NCI-H345 treated with DMSO at 0.1 percent for 48 hours (cell line): ENCODE measurements around the gene GPSM1.

Experiments
- DNase-seq: peaks from one replicate; lab custom pipeline; 2025; ENCODE audit not compliant: unreplicated experiment; lab: John Stamatoyannopoulos, UW

Gene GPSM1, protein sequence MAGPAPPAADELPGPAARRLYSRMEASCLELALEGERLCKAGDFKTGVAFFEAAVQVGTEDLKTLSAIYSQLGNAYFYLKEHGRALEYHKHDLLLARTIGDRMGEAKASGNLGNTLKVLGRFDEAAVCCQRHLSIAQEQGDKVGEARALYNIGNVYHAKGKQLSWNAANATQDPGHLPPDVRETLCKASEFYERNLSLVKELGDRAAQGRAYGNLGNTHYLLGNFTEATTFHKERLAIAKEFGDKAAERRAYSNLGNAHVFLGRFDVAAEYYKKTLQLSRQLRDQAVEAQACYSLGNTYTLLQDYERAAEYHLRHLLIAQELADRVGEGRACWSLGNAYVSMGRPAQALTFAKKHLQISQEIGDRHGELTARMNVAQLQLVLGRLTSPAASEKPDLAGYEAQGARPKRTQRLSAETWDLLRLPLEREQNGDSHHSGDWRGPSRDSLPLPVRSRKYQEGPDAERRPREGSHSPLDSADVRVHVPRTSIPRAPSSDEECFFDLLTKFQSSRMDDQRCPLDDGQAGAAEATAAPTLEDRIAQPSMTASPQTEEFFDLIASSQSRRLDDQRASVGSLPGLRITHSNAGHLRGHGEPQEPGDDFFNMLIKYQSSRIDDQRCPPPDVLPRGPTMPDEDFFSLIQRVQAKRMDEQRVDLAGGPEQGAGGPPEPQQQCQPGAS

DNA sequence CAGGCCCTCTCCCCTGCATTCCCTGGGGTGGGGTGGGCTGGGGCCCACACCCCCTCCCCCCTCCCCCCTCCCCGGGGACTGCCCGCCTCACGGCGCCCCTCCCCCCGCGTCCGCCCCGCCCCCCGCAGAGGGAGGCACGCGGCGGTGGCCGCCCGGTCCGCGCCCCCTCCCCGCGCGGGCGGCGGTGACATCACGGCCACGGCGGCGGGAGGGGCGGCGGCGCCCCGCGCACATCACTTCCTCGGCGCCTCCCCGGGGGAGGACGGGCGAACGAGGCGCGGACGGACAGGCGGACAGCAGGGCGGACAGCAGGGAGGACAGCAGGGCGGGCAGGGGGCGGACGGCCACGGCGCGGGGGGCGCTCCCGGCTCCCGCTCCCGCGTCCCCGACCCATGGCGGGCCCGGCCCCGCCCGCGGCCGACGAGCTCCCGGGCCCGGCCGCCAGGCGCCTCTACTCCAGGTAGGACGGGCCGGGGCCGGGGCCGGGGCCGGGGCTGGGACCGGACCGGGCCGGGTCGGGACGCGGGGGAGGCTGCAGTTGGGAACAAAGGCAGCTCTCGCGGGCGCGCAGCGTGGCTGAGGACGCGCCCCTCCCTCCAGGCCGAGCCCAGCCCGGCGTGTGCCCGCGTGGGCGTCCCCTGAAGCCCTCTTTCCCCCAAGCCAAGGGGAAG, at the start of gene GPSM1:
Gene GPSM1, plus strand, starts transcription at position 236 of the 671 bp plus-strand sequence. Its CDS starts 157 bp downstream, at position 393.
- no peak for DNase-seq

DNA sequence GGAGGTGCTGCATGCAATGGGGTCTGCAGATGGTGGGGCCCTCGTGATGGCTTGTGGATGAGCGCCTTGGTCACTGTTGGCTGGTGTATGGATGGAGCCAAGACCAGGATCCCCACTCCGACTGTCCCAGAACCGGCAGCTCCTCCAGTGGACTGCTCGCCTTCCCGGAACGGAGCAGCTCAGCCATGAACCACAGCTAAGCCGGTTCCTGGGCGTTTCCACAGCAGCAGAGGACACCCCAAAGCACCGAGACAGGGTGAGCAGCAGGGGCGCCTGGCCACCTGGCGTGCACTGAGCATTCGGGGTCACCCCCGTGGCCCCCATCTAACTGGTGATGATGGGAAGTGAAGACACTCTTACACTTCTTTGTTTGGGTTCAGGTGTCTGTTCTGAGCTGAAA, 49.6 kb upstream of the GPSM1 start:
- DNase-seq: no peak

DNA sequence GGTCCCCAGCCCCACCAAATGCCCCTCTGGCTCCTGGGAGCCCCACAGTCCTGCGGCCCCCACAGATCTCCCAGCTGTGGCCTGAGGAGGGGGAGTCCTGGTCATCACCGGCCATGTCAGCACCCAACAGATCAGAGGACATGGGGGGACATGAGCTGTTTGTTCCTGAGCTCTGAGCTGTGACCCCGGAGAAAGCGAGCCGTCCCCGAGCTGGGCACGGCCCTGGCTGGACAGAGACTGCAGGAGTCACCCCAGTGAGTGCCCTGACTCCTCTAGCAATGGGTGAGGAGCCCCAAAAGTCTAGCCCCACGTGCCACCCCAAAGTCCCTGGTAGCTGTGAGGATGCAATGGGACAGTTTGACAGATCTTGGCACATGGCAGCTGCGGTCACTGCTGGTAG, 49.1 kb upstream of the GPSM1 start:
- no peak for DNase-seq

DNA sequence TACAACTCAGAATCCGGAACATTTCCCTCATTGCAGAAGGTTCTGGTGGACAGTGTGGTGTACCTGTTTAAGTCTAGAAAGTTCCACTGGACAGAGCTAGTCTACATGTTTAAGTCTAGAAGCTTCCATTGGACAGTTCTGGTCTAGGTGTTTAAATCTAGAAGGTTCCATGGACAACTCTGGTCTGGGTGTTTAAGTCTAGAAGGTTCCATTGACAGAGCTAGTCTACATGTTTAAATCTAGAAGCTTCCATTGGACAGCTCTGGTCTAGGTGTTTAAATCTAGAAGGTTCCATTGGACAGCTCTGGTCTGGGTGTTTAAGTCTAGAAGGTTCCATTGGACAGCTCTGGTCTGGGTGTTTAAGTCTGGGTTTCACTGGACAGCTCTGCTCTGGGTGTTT, 48.4 kb upstream of the GPSM1 start:
- no peak for DNase-seq

DNA sequence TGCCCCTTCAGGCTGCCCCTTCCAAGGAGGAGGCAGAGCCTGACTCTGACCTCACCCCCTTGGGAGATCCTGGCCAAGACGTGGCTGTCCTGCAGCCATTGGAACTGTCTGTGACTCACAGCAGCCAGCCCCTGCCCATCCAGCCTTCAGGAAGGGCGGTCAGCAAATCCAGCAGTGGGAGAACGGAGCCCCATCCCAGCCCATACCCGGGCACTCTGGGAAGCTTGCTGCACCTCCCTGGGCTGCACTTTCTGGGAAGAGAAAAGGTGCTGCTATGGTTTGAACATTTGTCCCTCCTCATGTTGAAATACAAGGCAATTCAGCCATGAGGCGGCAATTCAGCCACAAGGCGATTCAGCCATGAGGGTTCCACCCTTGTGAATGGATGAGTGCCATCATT, 47.9 kb upstream of the GPSM1 start:
- DNase-seq: no peak

DNA sequence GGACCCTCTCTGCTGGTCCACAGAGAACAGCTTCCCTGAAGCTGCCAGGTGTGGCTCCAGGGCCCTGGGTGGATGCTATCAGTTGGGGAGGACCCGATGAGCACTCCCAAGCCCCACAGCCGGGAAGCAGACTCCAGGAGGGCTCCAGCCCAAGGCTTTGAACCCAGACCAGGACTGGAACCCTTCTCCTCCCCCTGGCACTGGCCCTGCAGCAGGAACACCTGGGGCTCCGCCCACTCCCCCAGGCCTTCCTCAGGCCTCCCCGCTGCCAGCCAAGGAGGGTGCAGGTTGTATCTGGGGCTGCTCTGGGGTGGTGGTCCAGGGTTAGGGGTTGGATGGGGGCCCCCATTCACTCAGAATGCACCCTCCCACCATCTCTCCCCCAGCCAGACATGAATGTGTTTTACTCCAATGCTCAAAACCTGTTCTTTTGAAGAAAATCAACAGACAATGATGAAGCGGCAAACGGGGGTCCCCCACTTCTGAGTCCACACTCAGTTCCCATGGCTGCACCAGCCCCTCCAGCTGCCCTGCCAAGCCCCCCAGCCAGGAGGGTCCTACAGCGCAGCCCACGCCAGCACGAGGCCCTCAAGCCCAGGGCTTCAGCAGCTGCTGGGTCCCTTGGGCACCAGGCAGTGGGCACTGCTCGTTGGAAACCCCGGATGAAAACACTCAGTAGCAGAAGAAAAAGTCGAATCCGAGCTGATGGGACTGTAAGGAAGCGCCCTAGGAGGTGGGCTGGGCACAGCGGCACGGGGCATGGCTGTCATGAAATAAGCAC, 46.6 kb upstream of the GPSM1 start:
- no peak for DNase-seq

DNA sequence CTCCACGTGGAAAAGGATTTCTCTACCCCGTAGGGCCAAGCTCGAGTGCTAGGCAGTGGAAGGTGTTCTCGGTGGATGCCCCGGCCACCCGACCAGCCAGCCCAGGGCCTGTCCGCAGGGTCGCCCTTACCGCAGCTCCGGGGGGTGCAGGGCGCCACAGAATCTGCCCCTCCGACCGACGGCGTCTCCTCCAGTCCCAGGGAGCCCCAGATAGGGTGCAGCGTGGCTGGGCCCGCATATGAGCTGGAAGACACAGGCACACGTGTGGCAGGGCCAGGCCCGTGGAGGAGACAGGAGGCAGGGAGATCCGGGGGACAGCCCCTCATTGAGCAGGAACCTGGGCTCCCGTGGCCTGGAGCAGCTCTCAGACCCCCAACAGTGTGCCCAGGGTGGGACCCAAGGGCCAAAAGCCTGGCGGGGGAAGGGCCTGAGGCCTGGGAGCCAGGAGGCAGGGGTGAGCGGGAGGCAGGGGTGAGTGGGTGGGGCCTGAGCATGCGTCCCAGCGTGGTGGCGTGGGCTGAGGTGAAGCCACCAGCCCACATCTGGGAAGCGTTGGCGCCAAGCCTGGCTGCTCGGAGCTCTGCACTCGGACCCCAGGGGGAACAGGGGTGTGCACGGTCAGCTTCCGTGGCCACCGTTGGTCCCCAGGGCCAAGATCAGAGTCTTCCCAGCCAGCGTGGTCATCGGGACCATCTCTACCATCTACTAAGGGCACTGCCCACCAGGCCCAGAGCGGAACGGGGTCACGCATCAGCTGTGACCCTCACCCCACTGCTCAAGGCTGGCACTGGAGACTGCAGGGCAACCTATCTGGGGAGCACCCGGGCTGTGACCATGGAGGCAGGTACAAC, 45.7 kb upstream of the GPSM1 start:
- DNase-seq: no peak

DNA sequence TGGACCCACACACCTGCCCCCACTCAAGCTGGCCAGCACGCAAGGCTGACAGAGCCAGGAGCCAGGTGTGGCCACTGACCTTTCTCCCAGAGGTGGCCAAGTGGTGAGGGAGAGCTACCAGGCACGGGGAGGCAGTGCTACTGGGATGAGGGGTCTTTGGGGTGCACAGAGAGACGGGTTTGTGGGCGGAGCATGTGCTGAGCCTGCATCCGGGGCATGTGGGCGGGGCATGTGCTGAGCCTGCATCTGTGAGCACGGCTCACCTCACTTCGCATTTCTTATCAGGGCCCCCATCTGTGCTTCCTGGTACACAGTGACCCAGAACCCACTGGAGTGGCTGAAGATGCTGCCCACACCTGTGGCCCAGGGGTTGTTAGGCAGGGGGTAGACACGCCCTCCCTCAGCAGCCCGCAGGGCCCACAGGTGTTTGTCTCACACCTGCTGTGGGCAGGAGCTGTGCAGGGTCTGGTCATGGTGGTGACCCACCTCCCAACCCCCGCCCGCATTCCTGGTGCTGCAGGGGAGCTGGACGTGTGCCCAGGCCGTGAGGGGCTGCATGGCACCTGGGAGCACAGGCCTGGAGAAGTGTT, 45.0 kb upstream of the GPSM1 start:
- DNase-seq: no peak

DNA sequence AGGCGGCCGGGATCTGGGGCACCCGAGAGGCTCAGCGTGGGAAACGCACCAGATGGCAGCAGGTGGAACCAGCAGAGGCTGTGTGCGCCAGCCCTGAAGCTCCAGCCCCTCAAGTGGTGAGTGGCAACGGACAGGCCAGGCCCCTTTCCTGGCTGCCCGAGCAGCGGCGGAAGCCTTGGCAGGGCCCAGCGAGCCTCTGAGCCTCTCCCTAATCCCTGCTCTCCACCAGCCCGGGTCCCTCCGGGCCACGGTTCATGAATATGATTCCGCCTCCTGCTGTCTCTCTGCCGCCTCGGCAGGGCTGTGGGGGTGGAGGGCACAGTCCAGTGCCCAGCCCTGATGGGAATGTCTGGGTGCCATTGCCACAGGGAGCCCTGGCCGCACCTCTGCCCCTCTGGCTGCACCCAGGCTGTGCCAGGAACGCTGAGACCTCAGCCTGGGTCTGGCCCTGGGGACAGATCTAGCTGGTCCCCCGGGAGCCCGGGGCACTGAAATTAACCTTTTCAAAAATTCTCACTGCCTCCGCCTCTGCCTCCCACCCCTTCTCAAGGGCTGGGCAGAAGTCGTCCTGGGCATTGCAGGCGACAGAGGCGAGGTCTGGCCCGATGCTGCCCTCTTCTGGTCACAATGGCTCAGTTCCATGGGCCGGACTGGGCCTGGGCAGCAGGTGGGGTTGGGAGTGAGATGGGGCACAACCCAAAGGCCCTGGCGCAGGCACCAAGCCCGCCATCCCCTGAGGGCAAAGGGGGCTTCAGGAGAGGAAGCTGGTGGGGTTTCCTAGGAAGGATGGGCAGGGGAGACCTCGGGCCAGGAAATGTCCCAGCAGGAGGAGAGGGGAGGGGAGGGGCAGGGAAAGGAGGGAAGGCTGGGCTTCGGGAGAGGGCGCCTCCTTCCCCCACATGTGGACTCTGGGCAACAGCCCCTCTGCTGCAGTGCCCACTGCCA, 43.8 kb upstream of the GPSM1 start:
- DNase-seq: peak; percentile 60

DNA sequence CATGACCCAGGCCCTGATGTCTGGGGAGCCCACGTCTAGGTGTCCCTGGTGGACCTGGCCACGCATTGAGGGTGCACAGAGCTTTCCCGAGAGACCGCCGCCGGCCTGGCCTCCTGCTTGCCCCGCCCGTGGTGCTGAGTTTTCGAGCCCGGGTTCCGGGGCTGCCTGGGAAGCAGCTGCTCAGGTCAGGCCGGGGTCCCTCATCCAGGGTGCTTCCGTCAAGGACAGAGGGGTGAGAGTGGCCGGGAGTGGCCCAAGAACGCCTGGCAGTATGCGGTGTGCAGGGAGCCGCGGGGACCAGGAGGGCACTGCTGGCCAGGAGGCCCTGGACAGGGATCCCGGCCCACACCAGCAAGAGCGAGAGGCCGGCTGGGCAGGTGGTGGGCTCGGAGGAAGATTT, 43.0 kb upstream of the GPSM1 start:
- DNase-seq: no peak

DNA sequence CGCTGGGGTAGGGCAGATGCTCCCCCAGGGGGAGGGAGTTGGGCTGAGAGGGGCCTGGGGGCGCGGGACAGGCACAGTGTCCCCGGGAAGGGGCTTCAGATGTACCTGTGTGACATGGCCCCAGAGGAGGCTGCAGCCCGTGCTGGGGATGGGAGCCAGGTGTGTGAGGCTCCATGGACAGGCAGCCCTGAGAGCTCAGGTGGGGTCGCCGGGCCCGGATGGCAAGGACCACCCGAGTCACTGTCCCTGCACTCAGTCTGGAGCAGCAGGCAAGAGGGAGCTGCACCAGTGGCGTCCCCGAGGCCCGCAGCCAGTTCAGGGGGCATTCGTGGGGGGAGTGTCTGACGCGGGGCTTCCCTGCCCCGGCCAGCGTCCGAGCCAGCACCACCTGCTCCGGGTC, 42.4 kb upstream of the GPSM1 start:
- DNase-seq: no peak

DNA sequence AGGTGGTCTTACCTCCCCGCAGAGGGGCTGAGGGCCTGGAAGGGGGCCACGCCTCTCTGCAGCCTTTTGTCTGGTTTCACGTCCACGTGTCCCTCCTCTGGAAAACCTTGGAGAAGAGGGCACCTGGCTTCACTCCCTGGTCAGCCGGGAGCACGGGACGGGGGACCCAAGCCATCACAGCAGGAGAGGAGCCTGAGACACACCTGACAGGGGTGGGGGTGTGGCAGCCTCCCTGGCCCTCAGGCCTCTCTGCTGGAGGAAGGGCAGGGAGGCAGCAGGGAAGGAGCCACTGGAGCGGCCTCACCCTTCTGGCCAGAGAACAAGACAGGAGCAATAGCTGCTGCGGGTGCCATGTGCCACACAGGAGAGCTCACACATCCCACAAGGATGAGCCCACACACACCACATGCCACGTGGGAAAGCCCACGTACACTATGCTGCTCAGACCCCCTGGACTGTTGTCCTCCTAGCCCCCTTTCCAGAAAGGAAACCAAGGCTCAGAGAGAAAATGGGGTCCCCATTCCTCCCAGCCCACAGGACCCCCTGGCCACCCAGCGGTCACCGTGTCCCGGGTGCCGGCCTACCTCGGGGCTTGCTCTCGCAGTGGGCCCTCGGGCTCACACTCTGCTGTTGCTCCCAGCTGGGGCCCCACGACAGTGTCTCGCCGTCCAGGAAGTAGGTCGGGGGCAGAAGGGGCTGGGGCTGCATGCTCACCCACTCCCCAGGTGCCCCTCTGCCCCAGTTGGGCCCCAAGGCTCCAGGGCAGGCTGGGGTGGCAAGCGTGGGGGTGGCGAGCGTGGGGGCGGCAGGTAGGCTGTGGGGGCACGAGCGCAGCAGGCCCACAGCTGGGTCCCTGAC, 41.6 kb upstream of the GPSM1 start:
- DNase-seq: no peak

DNA sequence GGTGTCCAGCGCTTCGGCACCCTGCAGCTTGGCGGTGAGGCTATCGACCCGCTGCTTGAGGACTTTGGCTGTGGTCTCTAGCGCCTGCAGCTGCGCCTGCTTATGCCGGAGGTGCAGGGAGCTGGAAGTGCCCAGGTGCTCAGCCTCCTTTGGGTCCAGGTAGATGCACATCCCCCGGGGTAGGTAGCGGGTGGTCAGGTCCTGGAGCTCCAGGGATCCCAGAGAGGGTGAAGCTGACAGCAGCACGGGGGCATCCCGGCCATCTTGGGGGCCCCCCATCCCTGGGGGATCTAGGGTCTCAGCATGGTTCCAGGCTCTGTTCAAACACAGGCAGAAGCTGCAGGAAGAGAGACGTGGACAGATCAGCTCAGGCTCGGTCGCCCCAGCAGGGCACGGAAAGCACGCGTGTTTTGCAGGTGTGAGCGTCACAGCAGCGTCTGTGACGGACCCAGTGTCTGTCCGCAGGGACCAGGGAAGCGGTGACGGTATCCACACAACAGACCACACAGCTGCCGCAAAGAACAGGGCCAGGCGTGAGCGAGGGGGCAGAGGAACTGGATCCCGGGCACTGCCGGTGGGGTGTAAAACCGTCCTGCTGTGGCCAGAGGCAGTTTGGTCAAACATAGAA, 40.9 kb upstream of the GPSM1 start:
- no peak for DNase-seq

DNA sequence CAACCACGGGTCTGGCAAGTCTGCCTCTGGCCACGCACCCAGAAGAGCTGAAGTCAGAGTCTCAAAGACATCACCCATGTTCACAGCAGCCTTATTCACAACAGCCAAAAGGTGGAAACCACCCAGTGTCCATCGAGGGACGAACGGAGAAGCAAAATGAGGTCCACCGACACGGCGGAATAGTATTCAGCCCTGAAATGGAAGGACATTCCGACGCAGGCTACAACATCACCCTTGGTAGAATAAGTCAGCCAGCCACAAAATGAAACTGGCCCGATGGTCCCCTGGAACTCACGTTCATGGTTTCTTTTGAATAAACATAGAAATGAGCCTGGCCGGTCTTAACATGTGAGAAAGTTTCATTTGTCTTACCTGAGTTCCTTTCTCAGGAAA, 40.4 kb upstream of the GPSM1 start:
- no peak for DNase-seq

DNA sequence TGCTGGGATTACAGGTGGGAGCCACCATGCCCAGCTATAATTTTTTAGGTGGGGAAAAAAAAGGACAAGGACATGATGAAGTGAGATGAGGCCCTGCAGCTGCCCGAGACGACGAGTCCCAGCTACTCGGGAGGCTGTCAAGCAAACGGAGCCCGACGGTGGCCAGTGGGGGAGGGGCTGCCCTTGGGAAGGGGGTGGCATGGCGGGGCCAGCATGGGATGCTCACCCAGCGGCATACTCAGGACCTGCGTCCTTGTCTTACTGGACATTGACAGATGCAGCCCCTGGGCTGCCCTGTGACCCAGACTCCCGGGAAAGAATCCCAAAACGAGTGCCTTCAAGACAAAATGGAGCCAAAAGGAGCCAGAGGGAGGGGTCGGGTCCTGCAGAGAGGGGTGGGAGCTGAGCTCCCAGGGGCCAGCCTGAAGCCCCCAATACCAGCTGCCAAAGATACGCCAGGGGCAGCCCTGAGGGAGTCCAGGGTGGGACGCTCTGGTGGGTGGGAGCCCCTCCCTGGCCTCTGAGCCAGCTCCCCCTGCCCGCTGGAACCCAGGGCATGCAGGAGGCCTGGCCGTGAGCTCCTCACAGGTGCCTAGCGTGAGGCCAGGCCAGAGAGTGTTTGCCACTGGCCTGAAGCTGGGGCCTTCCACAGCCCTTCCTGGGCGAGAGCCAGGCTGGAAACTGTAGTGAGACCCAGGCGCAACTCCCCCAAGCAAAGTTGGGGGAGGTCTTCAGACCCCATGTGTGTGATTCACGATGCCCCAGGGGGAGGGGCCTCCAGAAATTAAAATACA, 39.2 kb upstream of the GPSM1 start:
- DNase-seq: no peak

DNA sequence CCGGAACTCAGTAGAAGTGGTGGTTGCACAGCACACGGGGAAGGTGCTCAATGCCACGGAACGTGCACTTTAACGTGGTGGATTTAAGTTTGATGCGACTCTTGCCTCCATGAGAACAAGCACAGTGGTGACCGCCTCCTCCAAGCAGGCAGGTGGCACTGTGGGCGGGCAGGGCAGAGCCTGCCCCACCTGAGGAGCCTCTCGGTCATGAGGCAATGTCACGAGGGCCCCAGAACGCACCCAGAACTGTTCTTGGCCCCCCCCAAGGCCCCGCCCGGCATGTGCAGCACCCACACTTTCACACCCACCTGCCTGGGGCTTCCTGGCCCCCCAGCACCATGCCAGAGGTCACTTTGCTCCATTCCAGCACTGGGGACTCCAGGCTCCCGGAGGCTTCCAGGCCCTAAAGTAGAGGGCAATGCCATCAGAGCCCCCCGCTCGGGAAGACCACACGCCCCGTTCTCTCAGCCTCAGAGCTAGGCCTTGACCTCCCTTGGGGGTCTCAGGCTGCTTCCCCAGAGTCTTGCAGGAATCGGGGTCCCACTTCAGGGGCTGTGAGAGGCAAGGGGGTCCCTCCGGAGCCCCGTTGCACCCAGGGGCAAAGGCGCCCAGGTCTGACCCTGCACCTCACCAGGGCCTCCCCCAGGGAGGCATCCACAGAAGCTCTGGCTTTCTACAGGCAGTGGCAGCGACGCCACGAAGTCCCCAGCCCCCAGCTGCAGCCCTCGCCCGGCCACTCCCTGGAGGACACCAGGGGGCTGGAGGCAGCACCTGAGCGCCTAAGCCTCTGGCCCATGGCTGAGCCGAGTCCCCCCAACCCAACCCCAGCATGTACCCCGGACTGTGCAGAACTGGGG, 37.5 kb upstream of the GPSM1 start:
- no peak for DNase-seq
